CD4-positive, alpha-beta T cell treated with Interleukin-10 for 1 hour (primary cell): ENCODE measurements around the gene OXCT1.

ENCODE experiments used
- DNase-seq: peaks from one replicate; pipeline ENCODE4 v3.0.0-alpha.2; 2020

OXCT1 gene

GRCh38 chr5:41869724-41870626 is at the start of gene OXCT1:
Gene OXCT1, minus strand, starts transcription at chr5:41870425. Its CDS starts 67 bp downstream, at chr5:41870358.
- peak; percentile 95 for DNase-seq

- no peak for DNase-seq
These were observed 47.9 kb upstream of the OXCT1 start for GRCh38 chr5:41918105-41918504.

GRCh38 chr5:41908374-41909079 is 38.3 kb upstream of the OXCT1 start:
- DNase-seq = no peak

- DNase-seq = no peak
These were observed 35.9 kb upstream of the OXCT1 start for GRCh38 chr5:41906151-41906550.

GRCh38 chr5:41903892-41904799 is 33.9 kb upstream of the OXCT1 start, which contains the start of gene RIMOC1:
Gene RIMOC1, plus strand, starts transcription at chr5:41904344. Its CDS starts 24 bp downstream, at chr5:41904368.
- peak; percentile 99 for DNase-seq

- DNase-seq = no peak
These were observed 33.2 kb upstream of the OXCT1 start for GRCh38 chr5:41903382-41903891.

- DNase-seq = no peak
These were observed 26.0 kb upstream of the OXCT1 start for GRCh38 chr5:41896230-41896629.

GRCh38 chr5:41893074-41893851 is 23.0 kb upstream of the OXCT1 start:
- no peak for DNase-seq

- DNase-seq = no peak
These were observed 21.8 kb upstream of the OXCT1 start for GRCh38 chr5:41892031-41892430.

- no peak for DNase-seq
These were observed 21.0 kb upstream of the OXCT1 start for GRCh38 chr5:41891066-41891707.

- no peak for DNase-seq
These were observed 15.1 kb upstream of the OXCT1 start for GRCh38 chr5:41885286-41885685.

GRCh38 chr5:41883936-41884335 is 13.7 kb upstream of the OXCT1 start:
- no peak for DNase-seq

GRCh38 chr5:41883243-41883642 is 13.0 kb upstream of the OXCT1 start:
- no peak for DNase-seq

GRCh38 chr5:41882765-41883164 is 12.5 kb upstream of the OXCT1 start:
- DNase-seq = no peak

- DNase-seq = no peak
These were observed 8.6 kb upstream of the OXCT1 start for GRCh38 chr5:41878643-41879478.

GRCh38 chr5:41878173-41878572 is 7.9 kb upstream of the OXCT1 start:
- DNase-seq = no peak

GRCh38 chr5:41877408-41877807 is 7.2 kb upstream of the OXCT1 start:
- DNase-seq = no peak

GRCh38 chr5:41876678-41877077 is 6.5 kb upstream of the OXCT1 start:
- DNase-seq = no peak

- no peak for DNase-seq
These were observed 4.9 kb upstream of the OXCT1 start for GRCh38 chr5:41875121-41875520.

GRCh38 chr5:41874512-41875060 is 4.4 kb upstream of the OXCT1 start:
- DNase-seq = no peak
